ENCODE measurements around the gene MAL.

The MAL gene

DNA sequence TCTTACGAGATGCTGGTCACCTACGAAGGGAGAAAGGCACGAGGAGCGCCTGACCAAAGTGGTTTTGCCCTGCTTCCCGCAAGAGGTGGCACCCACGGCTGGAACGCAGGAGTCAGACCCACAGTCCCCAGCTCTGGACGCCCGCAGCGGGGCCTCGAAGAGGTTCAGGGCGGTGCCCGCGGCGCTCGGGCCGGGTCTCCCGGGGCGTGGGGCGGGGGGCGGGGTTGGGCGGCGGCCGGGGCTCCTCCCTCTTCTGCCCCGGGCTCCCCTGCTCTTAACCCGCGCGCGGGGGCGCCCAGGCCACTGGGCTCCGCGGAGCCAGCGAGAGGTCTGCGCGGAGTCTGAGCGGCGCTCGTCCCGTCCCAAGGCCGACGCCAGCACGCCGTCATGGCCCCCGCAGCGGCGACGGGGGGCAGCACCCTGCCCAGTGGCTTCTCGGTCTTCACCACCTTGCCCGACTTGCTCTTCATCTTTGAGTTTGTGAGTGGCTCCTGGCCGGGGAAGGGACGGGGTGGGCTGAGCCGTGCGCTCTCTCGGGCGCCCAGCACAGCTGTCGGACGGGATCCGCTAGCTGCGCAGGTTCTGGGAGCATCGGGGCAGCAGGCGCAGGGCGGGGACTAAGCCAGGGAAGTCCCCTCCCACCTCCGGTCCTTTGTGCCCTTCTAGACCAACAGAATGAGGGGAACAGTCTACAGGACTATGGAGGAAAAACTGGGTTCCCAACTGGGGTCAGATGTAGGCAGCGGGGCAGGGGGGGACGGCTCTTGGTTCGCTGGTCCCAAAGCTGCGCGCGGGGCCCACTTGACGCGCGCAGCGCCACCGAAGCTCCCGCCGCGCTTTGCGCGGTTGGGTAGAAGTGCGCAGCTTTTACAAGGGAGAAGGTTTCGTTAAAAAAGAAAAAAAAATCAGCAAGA lies at the start of gene MAL:
Gene MAL, plus strand, starts transcription at position 303 of the 914 bp plus-strand sequence. Its CDS starts 85 bp downstream, at position 388.
- DNase-seq: no peak

DNA sequence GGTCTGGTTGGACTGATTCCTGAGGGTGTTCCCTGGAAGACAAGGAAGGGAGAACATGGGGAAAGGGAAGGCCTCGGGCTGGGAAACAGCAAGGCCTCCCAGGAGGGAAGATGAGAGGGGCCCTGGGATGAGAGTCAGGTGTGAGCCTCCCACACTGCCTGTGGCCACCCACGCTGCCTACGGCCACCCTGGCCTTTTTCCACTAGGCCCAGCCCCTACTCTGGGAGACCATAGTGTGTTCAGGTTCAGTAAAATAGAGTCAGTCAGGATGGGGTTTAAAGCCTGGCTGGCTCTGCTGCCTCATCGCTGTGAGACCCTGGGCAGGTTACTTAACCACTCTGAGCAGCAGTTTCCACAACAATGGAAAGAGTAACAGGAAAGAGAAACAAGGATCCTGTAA lies 47.7 kb upstream of the MAL start:
- DNase-seq: no peak

DNA sequence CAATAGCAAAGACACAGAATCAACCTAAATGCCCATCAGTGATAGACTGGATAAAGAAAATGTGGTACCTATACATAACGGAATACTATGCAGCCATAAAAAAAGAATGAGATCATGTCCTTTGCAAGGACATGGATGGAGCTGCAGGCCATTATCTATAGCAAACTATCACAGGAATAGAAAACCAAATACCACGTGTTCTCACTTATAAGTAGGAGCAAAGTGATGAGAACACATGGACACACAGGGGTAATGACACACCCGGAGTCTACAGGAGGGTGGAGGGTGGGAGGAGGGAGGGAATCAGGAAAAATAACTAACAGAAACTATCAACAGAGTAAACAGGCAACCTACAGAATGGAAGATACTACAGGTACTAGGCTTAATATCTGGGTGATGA lies 46.6 kb upstream of the MAL start:
- no peak for DNase-seq

DNA sequence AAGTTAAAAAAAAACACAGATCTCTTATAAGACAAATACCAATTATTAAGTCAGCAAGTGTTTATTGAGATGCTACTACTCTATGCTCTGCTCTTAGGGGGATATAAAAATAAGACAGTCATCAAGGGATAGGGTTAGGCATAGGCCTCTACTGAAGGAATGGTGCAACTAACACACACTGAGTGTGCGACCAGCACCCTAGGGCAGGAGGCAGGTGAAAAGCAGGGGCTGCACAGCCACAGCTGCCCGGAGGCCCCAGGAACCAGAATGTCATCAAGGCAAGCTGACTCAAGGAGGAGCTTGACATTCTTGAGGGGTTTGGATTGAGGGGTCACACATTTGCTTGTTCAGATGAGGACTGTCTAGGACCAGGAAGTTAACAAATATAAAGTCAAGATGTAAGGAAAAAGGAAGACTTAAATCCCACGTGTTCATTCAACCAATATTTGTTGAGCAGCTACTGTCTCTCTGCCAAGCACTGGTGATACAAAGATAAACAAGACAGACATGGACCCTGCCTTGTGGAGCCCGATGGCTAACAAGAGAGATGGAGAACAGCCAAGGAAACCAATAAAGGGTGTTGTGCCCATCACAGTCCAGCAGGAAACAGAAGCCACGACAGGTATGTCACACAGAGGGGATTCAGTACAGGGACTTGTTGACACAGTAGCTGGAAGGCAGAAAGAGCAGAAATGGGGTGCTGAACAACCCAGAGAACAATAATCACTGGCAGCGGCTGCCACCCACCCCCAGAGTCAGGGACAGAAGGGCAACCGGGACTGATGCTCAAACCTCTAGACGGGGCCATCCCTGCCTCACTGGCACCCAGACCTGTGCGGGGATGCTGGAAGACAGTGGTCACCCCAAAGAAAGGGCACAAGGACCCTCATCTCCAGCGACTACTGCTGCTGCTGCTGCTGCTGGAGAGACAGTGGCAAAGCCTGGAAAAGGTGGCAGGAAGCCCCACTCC lies 45.8 kb upstream of the MAL start:
- DNase-seq: no peak

DNA sequence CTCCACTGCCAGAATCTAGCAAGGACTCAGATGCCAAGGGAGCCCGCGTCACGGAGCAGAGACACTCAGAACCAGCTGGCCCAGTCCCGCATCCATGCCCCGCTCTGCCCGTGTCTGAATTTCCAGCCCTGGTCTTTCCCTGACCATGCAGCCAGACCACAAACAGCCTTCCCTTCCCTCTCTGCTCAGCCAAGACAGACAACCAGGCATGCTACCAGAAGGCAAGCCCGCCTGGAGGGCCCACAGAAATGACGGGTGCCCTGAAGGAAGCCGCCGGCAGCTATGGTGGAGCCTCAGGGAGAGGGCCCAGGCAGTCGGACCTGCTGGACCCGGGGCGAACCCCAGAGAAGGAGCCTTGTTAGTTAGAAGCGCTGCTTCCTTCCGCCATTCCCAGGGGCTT lies 45.1 kb upstream of the MAL start:
- no peak for DNase-seq

DNA sequence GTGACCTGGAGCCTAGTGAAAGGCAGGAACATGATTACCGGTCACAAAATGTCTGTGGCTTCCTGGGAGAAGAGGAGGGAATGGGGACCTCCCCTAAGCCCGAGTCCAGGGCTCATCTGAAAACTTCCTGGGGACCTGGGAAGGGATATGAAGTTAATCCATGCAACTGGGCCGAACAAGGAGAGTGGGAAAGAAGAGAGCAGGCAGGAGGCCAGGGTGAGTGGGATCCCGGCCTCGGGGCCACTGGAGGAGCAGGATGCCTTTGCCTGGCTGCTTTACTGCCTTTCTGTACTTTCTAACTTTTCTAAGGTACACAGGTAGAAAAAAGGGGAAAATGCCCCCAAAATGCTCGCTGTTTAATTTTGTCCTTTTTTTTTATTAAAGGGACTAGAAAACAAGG lies 43.4 kb upstream of the MAL start:
- DNase-seq: no peak

DNA sequence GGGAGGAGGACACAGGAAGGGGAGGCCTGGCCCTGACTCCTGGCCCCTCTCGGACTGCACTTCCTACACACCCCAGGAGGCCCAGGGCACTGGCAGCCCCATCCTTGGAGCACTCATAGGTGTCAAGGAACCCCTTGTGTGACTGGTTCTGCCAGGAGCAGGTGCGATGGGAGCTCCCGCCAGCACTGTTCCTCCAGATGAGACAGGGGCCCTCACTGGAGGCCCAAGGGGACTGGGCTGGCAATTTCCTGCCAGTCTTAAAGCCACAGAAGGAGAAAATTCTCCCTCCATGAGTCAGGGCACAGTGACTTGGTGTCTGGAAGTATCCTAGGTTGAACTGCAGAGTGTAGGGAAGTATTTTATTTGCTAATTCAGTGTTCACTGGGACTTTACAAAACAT lies 42.8 kb upstream of the MAL start:
- peak; percentile 6 for DNase-seq

DNA sequence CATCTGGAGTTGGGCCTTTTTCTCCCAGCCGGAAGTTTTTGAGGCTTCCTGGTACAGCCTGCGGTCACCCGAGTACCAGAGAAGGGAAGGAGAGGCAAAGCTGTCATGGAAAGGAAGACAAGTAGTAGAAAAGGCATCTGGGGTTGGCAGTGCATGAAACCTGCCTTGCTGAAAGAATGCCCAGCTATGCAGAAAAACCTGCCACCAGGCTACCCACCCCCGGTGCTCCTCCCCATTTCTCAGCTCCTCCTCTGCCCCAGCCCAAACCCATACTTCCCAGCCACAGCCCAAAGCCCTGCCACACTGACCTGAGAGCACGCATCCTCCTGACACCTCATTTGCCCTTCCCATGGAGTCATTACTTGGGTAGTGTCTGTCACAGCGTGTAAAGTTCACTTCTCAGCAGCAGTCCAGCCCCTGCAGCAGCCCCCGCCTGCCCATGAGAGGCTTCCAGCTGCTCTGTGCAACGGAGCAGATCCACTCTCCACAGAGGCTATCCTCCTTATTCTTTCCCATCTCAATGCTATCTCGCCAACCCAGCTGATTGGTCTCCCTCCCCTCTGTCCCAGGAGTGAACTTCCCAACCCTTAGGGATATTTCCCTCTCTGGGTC lies 40.4 kb upstream of the MAL start:
- no peak for DNase-seq

DNA sequence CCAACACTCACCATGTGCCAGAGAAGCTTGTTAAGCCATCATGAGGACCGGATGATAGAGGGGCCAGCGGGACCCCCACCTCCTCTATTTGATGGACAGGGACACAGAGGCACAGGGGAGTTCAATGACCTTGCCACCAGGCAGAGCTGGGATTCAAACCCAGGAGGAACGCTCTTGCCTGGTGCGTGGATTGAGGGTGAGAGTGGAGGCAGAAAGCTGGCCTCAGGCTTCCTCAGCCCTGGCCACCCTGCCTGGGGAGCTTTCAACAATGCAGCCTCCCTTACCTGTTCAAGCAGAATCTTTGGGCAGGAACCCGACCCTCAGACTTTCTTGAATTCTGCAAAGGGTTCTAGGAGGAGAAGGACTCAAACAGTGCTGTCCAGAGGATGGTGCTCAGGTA lies 39.9 kb upstream of the MAL start:
- no peak for DNase-seq

DNA sequence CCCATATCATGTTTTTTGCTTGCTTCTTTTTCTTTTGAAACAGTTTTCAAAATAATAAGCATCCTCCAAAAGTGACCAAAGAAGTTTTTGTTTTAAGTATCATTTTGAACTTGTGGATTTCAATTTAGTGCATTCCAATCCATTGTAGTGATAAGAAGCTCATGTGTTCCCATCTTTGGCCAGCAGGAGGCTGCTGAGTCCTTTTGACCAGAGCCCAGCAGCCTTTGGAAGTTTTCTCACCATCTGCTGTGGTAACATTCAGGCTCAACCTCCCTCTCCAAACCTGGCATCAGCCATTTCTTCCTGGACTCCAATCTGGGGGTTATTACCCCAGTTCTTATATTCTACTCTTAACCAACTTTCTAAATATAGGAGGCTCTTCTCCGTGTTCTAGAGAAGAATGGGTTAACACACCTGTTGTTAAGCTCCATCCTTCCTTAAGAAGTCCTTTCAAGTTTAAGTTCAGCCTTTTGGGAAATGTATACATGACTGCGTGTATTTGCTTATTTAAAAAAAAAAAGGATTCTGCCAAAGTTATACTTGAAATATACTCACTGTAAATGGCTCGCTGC lies 39.0 kb upstream of the MAL start:
- peak; percentile 33 for DNase-seq

DNA sequence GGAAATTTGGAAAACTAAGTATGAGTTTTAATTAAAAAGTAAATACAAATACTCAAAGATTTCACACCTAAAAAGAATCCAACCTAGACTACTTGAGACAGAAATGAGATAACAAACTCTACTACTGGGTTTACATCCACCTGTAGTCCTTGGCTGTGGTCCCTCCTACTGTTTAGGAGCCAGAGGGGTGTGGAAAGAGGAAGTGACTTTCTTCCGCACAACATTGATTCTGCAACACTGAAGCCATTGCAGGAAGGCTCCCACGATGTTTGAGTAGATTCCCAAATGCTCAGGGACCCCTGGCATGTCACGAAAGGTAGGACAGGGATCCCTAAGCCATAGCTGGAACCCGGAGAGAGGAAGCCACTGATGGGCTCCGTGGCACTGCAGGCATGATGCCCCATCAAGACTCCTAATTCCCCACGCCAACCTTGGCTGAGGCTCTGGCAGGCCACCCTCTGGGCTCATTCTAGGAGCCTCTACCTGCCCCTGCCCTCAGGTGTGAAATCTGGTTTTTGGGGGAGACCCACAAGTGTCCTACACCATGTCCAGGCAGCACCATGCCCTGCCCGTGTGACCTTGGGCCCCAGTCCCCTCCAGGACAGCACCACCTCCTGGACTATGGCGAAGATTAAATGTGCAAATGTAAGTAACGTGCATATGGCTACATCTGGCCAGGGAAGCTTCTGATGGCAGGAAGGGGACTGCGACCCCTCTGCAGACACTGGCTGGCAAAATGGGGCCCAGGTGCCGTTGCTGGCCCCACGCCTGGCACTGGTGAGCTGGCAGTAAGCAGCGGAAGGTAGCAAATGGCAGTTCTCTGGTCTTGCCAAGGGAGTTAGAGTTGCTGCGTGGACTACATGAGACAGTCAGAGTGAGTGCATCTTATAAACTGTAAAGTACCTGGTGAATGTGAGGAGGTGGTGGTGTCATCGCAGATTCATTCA lies 38.2 kb upstream of the MAL start:
- DNase-seq: no peak

DNA sequence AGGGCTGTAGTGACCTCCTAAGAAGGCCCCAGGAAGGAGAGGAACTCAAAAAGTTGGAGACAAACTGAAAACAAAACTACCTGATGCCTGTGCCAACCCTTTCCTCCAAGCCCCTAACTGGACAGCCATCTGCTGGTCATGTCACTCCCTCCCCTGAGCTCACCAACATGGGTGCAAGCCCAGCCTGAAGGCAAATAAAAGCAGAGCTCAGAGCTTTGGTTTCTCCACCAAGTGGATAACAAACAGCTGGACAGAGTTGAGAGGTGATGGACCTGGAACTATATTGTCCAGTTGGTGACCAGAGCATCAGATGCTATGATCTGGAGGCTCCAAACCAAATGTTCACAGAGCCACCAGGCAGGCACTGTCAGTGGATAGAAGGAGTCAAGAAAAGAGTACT lies 34.6 kb upstream of the MAL start:
- no peak for DNase-seq

DNA sequence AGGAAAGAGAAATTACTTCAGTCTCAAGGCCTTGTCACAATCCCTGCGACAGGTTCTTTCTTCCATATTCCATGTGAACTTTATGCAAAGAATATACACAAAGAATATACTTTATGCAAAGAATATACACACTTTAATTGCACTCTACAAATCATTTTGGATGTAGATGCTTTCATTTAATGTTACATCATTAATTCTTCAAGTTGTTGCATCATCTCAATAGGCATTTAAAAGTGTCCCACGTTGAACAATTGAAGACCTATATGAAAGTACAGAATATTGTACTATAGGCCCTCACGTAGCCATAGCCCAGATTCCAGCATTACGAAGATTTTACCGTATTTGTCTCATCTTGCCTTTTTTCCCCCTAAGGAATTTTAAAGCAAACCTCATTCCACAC lies 33.1 kb upstream of the MAL start:
- no peak for DNase-seq

DNA sequence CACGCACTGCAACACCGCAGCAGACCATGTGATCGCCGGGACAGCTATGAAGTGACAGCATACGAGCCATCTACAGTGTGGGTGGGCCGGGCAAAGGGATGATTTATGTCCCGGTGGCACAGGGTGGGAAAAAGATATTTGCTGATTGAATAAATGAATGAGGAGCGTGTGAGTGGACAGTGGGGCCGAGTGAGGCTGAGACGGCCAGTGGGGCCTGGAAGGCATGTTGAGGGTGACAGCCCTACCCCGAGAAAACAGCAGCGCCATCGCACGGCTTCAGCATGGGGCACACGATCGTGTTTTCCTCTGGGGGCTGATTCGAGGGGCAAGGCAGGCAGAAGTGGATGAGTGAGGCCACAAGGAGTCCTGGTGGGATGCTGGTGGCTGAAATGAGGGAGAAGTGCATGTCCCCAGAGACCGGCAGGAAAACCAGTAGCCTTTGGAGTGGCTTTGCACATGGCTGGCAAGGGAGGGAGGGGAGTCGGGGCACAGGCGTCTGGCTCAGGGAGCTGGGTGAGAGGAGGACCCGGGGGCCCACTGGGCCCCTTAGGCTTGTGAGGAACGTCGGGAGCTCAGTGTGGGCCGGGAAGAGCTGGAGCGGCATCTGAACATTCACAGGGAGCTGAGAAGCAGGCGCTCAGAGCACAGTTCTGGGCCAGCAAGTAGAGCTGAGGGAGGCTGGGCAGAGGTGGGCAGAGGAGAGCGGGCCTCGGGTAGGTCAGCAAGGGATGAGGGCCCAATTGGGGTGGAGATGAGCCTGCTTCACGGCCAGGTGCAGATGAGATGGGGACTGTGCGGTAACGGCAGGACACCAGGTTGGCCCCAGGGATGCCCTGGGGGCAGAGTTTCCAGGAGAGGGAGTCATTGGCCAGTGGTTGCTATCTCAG lies 32.1 kb upstream of the MAL start:
- no peak for DNase-seq

DNA sequence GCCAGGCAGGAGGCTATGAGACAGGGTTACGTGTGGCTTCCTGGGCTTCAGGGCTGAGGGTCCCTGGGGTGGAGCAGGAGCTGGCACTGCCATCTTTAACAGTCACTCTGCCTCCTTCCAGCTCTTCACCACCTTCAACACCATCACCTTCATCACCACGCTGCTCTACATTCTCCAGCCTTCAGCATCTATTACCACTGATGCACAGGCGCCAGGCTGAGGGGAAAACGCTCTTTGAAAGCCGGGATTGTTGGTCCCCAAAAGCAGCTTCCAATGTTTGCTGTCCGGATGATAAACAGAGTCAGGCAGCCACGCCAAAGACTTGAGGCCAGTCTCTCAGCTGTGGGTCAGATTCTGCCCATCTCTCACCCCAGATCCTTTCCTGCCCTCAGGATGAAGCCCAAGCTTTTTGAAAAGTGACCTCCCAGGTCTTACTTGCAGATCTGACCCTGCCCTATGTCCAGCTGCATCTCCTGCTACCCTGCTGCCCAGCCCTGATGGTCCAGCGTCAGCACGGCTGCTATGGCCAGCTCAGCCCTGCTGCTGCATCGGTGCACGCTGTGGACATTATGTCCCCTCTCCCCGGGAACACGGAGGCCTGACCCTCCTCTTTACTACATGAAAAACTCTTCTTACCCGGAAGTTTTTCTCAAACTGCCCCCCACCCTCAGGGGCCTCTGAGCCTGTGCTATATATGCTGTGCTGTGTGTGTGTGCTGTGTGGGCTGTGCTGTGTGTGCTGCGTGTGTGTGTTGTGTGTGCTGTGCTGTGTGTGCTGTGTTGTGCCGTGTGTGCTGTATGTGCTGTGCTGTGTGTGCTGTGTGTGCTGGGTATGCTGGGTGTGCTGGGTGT lies 31.2 kb upstream of the MAL start:
- no peak for DNase-seq

DNA sequence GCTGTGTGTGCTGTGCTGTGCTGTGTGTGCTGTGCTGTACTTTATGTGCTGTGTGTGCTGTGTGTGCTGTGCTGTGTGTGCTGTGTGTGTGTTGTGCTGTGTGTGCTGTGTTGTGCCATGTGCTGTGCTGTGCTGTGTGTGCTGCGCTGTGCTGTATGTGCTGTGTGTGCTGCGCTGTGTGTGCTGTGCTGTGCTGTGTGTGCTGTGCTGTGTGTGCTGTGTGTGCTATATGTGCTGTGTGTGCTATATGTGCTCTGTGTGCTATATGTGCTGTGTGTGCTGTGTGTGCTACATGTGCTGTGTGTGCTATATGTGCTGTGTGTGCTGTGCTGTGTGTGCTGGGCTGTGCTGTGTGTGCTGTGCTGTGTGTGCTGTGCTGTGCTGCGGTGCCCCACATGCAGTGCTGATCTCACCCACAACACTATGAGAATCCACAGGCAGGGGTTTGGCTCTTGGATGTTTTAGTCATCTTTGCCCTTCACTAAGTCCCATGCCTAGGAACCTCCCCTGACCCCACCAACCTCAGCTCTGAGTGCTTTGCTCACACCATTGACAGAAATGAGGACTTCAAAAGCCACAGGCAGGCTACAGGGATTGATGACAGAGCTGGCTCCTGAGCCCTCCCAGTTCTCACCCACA lies 30.5 kb upstream of the MAL start:
- no peak for DNase-seq

DNA sequence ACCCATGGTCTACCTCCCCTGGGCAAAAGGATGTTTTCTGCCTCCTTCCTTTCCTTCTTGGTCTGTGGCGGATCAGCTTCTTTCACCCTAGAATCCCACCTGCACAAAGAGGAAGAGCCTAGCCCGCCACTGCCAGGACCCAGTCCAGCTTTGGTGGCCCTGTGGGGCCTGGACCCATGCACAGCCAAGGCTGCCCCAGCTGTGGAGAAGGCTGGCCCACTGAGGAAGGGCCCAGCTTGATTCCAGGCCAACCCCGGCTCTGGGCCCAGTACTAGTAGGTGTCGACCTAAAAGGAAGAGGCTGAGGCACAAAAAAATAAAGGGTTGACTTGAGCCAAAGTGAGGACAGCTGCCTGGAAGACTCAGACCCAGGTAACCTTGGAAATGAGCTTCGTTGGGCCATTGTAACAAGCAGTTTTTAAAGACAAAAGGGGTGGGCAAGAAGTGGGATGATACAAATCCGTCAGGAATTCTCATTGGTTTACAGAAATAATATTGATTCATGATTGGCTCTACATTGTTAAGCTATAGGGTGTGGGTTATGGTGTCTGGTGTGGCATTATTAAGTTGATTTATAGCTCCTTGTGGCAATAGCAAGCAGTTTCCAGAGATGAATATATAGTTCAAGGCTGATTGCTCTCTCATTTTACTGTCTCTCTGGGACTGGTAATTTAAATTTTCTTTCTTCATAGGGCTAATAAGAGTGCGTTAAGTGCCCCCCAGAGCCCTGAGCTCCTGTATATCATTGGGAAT lies 29.8 kb upstream of the MAL start:
- DNase-seq: no peak

DNA sequence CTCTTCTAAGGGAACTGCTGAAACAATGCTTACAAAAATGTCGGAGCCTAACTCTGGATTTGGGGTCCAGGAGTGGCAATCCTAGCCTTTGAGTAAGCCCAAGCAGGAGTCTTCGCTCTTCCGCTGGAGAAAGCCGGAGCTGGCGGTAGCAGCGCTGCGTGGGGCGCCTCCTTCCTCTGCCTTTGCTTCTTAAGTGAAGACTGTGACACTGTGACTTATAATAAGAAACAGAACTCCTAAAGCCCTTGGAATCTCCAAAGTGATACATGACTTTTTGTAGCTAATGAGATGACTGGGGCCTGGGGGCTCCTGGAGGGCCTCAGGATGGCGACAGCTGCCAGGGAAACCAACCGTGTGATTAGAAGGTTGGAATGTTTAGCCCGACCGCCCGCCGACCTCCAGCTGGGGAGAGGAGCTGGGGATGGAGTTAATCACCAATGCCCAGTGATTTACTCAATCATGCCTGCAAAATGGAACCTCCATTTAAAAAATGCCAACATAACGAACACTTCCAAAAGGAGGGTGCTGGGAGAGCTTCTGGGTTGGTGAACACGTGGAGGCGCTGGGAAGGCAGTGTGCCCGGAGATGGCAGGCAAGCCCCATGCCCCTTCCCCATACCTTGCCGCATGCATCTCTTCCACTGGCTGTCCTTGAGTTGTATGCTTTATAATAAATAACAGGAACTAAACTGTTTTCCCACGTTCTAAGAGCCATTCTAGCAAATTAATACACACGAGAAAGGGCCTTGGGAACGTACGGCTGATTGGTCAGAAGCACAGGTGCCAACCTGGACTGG lies 29.0 kb upstream of the MAL start:
- peak; percentile 1 for DNase-seq
